Breast epithelium (tissue), 4 donors: ENCODE measurements around the gene F11R. TPM values are rescaled to one million over a fixed set of nuclear protein-coding genes. Genes with fewer than 3 reads are reported as not detected.

Experiments
- DNase-seq, 2 donors: peaks; one replicate each; pipeline ENCODE4 v3.0.0-alpha.2; 2019; ENCODE audit warnings: low spot score in 2 of 2
- H3K27ac ChIP-seq, 2 donors: fragments of 200-600 bp; sonication (generic) in 1 of 2; one replicate each; pipeline ENCODE4 v1.5.1; 2016 to 2019; ENCODE audit warnings: mild to moderate bottlenecking in 1 of 2
- H3K27me3 ChIP-seq, 2 donors: fragments of 200-600 bp; sonication (generic) in 1 of 2; one replicate each; pipeline versions ENCODE4 v1.5.1 to v1.6.0; 2017 to 2019; ENCODE audit warnings: control low read depth in 1 of 2, mild to moderate bottlenecking in 1 of 2
- H3K36me3 ChIP-seq: fragments of 200-600 bp; one replicate; pipeline ENCODE4 v1.5.1; 2019
- H3K4me1 ChIP-seq, 2 donors: fragments of 200-600 bp; sonication (generic); one replicate each; pipeline ENCODE4 v1.5.1; 2016 to 2019; ENCODE audit warnings: control low read depth in 1 of 2
- H3K4me3 ChIP-seq, 3 donors: fragments of 200-600 bp; sonication (generic); 1 replicate in 2 of 3; 2 replicates in 1 of 3; pipeline ENCODE4 v1.5.1; 2016 to 2019; ENCODE audit warnings: mild to moderate bottlenecking in 3 of 3, moderate library complexity in 2 of 3
- H3K9me3 ChIP-seq, 2 donors: fragments of 200-600 bp; sonication (generic) in 1 of 2; one replicate each; pipeline ENCODE4 v1.5.1; 2016 to 2019; ENCODE audit warnings: control low read depth in 1 of 2
- CTCF ChIP-seq, 3 donors: fragments of 450-650 bp; IDR thresholded peaks; one replicate each; pipeline ENCODE4 v1.5.1; 2016 to 2017; ENCODE audit warnings: antibody characterized with exemption in 3 of 3, mild to moderate bottlenecking in 3 of 3, moderate library complexity in 3 of 3
- POLR2A ChIP-seq: fragments of 450-650 bp; IDR thresholded peaks from one replicate; pipeline ENCODE4 v1.6.1; 2016; ENCODE audit warnings: antibody characterized with exemption, mild to moderate bottlenecking, moderate library complexity
- POLR2AphosphoS5 ChIP-seq, 3 donors: sonication (generic); formaldehyde crosslinking; IDR thresholded peaks; one replicate each; pipeline ENCODE4 v1.6.1; 2017; ENCODE audit warnings: antibody characterized with exemption in 3 of 3
- intact Hi-C: fragments of 100-400 bp; cut with DNase I; formaldehyde crosslinking; loops from one replicate; pipeline ENCODE4 v1.15.1; 2023; ENCODE audit warnings: low total_unique reads
- total RNA-seq, 3 donors: library from RNA; depleted of rRNA; stranded (reverse); fragments of >200 nt; gene quantifications; one replicate each; pipeline ENCODE4 v1.1.0, GENCODE V29; 2016

F11R gene
- total RNA-seq, 3 donors from 2014 or later, result 41.1 to 74.3 (median 48.8) TPM

DNA sequence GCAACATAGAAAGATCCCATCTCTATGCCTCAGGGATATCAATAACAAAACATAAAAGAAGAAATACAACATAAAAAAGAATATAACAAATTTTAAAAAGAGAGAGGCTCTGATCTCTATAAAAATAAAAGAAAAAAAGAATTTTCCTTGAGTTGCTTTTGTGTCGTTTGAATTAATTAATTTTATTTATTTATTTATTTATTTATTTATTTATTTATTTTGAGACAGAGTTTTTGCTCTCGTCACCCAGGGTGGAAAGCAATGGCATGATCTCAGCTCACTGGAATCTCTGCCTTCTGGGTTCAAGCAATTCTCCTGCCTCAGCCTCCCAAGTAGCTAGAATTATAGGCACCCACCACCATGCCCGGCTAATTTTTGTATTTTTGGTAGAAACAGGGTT, 8.5 kb downstream of the F11R start:
- H3K36me3 ChIP-seq, result no peaks in the 10 kb centered on the region

DNA sequence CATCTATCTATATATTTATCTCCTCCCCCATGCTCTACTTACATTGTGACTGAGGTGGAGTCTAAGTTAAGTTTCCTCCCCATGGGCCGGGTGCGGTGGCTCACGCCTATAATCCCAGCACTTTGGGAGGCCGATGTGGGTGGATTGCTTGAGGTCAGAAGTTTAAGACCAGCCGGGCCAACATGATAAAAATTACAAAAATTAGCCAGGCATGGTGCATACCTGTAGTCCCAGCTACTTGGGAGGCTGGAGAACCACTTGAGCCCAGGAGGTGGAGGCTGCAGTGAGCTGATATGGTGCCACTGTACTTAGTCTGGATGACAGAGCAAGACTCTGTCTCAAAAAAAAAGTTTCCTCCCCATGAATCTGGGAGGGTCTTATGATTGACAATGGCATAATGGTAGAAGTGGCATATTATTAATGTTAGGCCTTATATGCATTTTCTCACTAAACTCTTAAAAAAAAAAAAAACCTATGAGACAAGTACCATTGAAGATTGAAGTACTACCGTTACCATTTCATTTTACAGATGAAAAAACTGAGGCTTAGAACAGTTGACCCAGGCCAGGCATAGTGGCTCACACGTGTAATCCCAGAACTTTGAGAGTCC, 11.2 kb downstream of the F11R start:
- H3K4me1 ChIP-seq, result peaks cover 0 to 6% of the 10 kb centered on the region in 2 donors
- H3K36me3 ChIP-seq, result no peaks in the 10 kb centered on the region
- intact Hi-C loops, result no loop called here
- H3K4me3 ChIP-seq, result no peak overlapping the region
- no peak overlapping the region for H3K27ac ChIP-seq
- no peaks in the 10 kb centered on the region for H3K9me3 ChIP-seq
- TF ChIP-seq POLR2AphosphoS5 (IDR thresholded peaks at IDR 0.05) (no peak), CTCF (IDR thresholded peaks at IDR 0.05) (no peak), POLR2A (no peak)
- no peaks in the 10 kb centered on the region for H3K27me3 ChIP-seq
- no peak for DNase-seq

More for the DNA sequence above, 8.5 kb downstream of the F11R start:
- Histone ChIP-seq H3K27me3 (no peaks in the 10 kb centered on the region), H3K9me3 (no peaks in the 10 kb centered on the region), H3K27ac (peak overlapping the region; percentile 88 to 92), H3K4me3 (no peak overlapping the region), H3K4me1 (peaks cover 0 to 6% of the 10 kb centered on the region in 2 donors)
- intact Hi-C loops, result no loop called here
- no peak for TF ChIP-seq POLR2AphosphoS5 (IDR thresholded peaks at IDR 0.05)
- TF ChIP-seq POLR2A, result no peak
- TF ChIP-seq CTCF (IDR thresholded peaks at IDR 0.05), result no peak
- no peak for DNase-seq

DNA sequence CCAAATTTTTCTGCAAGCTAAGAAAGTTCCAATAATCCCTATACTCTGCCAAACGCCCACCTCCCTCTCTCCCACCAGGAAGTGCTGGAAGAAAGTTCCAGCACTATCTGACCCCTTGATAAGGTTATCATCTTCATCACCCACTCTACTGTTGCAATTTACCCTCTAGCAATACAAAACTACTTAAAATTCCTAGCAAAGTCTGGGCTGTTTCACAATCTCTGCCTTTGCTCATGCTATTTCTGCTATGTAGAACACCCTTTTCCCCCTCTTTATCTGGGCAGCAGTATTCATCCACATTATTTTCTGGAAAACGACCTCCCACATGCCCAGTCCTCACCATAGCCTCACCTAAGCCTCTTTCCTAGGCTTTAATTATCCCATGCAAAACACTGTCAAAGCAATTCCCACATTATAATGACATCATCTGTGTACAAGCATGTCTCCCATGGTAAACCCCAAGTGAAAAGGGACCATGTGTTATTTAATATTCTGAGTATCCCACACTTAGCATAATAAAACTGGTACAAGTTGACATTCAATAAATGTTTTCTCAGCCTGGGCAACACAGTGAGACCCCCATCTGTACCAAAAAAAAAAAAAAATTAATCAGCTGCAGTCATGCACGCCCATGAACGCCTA, 12.0 kb downstream of the F11R start:
- TF ChIP-seq CTCF (IDR thresholded peaks at IDR 0.05) (no peak), POLR2AphosphoS5 (IDR thresholded peaks at IDR 0.05) (no peak), POLR2A (no peak)
- H3K4me1 ChIP-seq, result peaks cover 0 to 6% of the 10 kb centered on the region in 2 donors
- intact Hi-C loops, result no loop called here

DNA sequence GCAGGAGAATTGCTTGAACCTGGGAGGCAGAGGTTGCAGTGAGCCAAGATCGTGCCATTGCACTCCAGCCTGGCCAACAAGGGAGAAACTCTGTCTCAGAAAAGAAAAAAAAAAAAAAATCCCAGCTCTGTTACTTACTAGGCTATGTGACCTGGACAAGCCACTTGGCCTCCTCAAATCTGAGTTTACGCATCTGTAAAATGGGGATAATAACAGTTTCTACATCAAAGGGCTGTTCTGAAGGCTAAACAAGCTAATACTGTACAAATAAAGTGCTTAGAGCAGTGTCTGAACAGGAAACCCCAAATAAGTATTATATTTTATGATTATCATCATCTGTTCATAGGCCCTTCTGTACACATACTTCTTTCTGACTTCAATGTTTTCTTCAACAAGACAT, 13.6 kb downstream of the F11R start:
- Histone ChIP-seq H3K27ac (no peak overlapping the region), H3K4me3 (no peak overlapping the region), H3K27me3 (no peaks in the 10 kb centered on the region), H3K36me3 (no peaks in the 10 kb centered on the region), H3K9me3 (no peaks in the 10 kb centered on the region), H3K4me1 (no peaks in the 10 kb centered on the region)
- no peak for DNase-seq
- no peak for TF ChIP-seq POLR2A
- no peak for TF ChIP-seq CTCF (IDR thresholded peaks at IDR 0.05)
- no peak for TF ChIP-seq POLR2AphosphoS5 (IDR thresholded peaks at IDR 0.05)
- intact Hi-C loops, result no loop called here

More for the DNA sequence above, 12.0 kb downstream of the F11R start:
- Histone ChIP-seq H3K27me3 (no peaks in the 10 kb centered on the region), H3K9me3 (no peaks in the 10 kb centered on the region), H3K4me3 (no peak overlapping the region), H3K27ac (peak overlapping the region in 1 of 2 donors; percentile 2), H3K36me3 (no peaks in the 10 kb centered on the region)
- DNase-seq, result no peak

DNA sequence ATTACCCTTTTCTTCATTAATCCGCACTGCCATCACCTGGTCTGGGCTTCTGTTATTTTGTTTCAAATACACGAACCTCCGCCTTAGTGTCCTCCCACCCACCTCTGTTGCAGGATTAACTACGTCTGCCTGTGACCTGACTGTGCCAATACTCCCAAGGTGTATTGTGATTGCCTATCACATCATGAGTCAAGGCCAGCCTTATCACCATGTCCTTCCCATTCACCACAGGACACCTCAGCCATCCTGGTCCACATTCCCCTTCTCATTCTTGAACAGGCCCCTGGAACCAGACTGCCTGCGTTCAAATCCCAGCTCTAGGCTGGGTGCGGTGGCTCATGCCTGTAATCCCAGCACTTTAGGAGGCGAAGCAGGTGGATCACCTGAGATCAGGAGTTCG, 14.4 kb downstream of the F11R start:
- Histone ChIP-seq H3K27me3 (no peaks in the 10 kb centered on the region), H3K4me3 (no peak overlapping the region), H3K36me3 (no peaks in the 10 kb centered on the region), H3K9me3 (no peaks in the 10 kb centered on the region), H3K27ac (no peak overlapping the region), H3K4me1 (no peaks in the 10 kb centered on the region)
- intact Hi-C loops, result no loop called here
- TF ChIP-seq CTCF (IDR thresholded peaks at IDR 0.05), result no peak
- TF ChIP-seq POLR2AphosphoS5 (IDR thresholded peaks at IDR 0.05), result no peak
- no peak for TF ChIP-seq POLR2A
- no peak for DNase-seq
